SK-N-SH (cell line): ENCODE measurements around the gene BCL6. TPM values are rescaled to one million over a fixed set of nuclear protein-coding genes. Genes with fewer than 3 reads are reported as not detected.

Source experiments
- CTCF ChIA-PET: fragments of 300-600, 350-600 bp; formaldehyde crosslinking; extraction: SDS; loops from one replicate; lab custom pipeline; 2021; lab: Yijun Ruan, JAX
- POLR2A ChIA-PET: fragments of 350-600 bp; sonication (Branson Sonifier 250); formaldehyde crosslinking; extraction: SDS; loops from one replicate; lab custom pipeline; 2020; ENCODE audit warnings: antibody characterized with exemption, inconsistent platforms; lab: Yijun Ruan, JAX
- DNase-seq: peaks from one replicate; pipeline ENCODE4 v3.0.0; 2012
- H2AFZ ChIP-seq: fragments of 200-600 bp; sonication (generic); 2 replicates; pipeline ENCODE4 v1.8.1; 2016; ENCODE audit warnings: antibody characterized with exemption, mild to moderate bottlenecking, low read depth
- H3F3A ChIP-seq: fragments of 200-600 bp; sonication (generic); replicated peaks from 2 replicates; pipeline ENCODE3; 2016; ENCODE audit warnings: antibody characterized with exemption, mild to moderate bottlenecking; ENCODE audit not compliant: insufficient read depth
- H3K27ac ChIP-seq, 2 experiments: fragments of 200-500 bp in 1 of 2; fragments of 200-600 bp in 1 of 2; sonication (Bioruptor generic) in 1 of 2; sonication (generic), shearing (Covaris generic) in 1 of 2; 2 replicates each; pipeline versions ENCODE4 v1.5.1 to v1.6.1; 2014 to 2016; ENCODE audit warnings: low read depth in 2 of 2, inconsistent platforms in 1 of 2, low read length in 1 of 2, mild to moderate bottlenecking in 1 of 2, mixed read lengths in 1 of 2
- H3K27me3 ChIP-seq: fragments of 200-600 bp; sonication (generic), shearing (Covaris generic); 2 replicates; pipeline ENCODE4 v1.6.1; 2016; ENCODE audit warnings: mixed run types; ENCODE audit not compliant: insufficient read depth
- H3K36me3 ChIP-seq, 2 experiments: fragments of 200-500 bp in 1 of 2; fragments of 200-600 bp in 1 of 2; sonication (Bioruptor generic) in 1 of 2; sonication (generic) in 1 of 2; replicated peaks in 1 of 2; 2 replicates each; pipeline versions ENCODE3 to v1.5.1; 2014 to 2016; ENCODE audit warnings: low read length in 1 of 2, mild to moderate bottlenecking in 1 of 2; ENCODE audit not compliant: insufficient read depth in 2 of 2, control insufficient read depth in 1 of 2
- H3K4me1 ChIP-seq, 2 experiments: fragments of 200-500 bp in 1 of 2; fragments of 200-600 bp in 1 of 2; sonication (Bioruptor generic) in 1 of 2; sonication (generic), shearing (Covaris generic) in 1 of 2; 2 replicates each; pipeline versions ENCODE4 v1.5.1 to v1.6.1; 2014 to 2016; ENCODE audit warnings: low read depth in 1 of 2, low read length in 1 of 2, mixed run types in 1 of 2; ENCODE audit not compliant: insufficient read depth in 2 of 2, control insufficient read depth in 1 of 2
- H3K4me2 ChIP-seq: fragments of 200-600 bp; sonication (generic), shearing (Covaris generic); 2 replicates; pipeline ENCODE4 v1.6.1; 2017; ENCODE audit warnings: mixed run types
- H3K4me3 ChIP-seq, 2 experiments: fragments of 200-500 bp in 1 of 2; fragments of 200-600 bp in 1 of 2; sonication (Bioruptor generic) in 1 of 2; sonication (generic), shearing (Covaris generic) in 1 of 2; 2 replicates each; pipeline versions ENCODE4 v1.5.1 to v1.8.1; 2014 to 2016; ENCODE audit warnings: low read depth in 2 of 2, inconsistent platforms in 1 of 2, low read length in 1 of 2, mild to moderate bottlenecking in 1 of 2, mixed read lengths in 1 of 2, moderate library complexity in 1 of 2
- H3K79me2 ChIP-seq: fragments of 200-600 bp; sonication (generic); 2 replicates; pipeline ENCODE4 v1.8.1; 2017; ENCODE audit warnings: mild to moderate bottlenecking; ENCODE audit not compliant: insufficient read depth
- H3K9ac ChIP-seq: fragments of 200-600 bp; sonication (generic); 2 replicates; pipeline ENCODE4 v1.6.1; 2017; ENCODE audit warnings: mixed run types
- H3K9me2 ChIP-seq: fragments of 200-600 bp; sonication (generic); 2 replicates; pipeline ENCODE4 v1.6.1; 2017; ENCODE audit warnings: mixed run types
- H3K9me3 ChIP-seq: fragments of 200-600 bp; sonication (generic); 2 replicates; pipeline ENCODE4 v1.6.1; 2017; ENCODE audit warnings: mixed run types, mild to moderate bottlenecking, moderate library complexity
- H4K20me1 ChIP-seq: fragments of 200-600 bp; sonication (generic); 2 replicates; pipeline ENCODE4 v1.6.1; 2017; ENCODE audit warnings: mild to moderate bottlenecking, mixed run types; ENCODE audit not compliant: insufficient read depth
- EP300 ChIP-seq, 2 experiments: IDR thresholded peaks; 2 replicates each; pipeline versions ENCODE4 v1.4.0 to v1.6.1; 2012; ENCODE audit warnings: borderline replicate concordance in 1 of 2, low read depth in 1 of 2, low read length in 1 of 2
- EZH2phosphoT487 ChIP-seq: fragments of 200-600 bp; sonication (generic); IDR thresholded peaks from 2 replicates; pipeline ENCODE4 v1.6.1; 2017; ENCODE audit warnings: low read depth, mixed run types, mild to moderate bottlenecking, antibody characterized with exemption, moderate library complexity, borderline replicate concordance
- GATA2 ChIP-seq: sonication (generic); formaldehyde crosslinking; IDR thresholded peaks from 2 replicates; pipeline ENCODE4 v1.5.0; 2020; ENCODE audit warnings: mild to moderate bottlenecking, missing genetic modification reagents
- IRF3 ChIP-seq: fragments of 150-350 bp; IDR thresholded peaks from 2 replicates; pipeline ENCODE4 v1.6.1; 2016; ENCODE audit warnings: mild to moderate bottlenecking, low read depth, low read length
- MAX ChIP-seq: IDR thresholded peaks from 2 replicates; pipeline ENCODE4 v1.4.0; 2012; ENCODE audit warnings: low read depth
- MXI1 ChIP-seq: IDR thresholded peaks from 2 replicates; pipeline ENCODE4 v1.6.1; 2012; ENCODE audit warnings: mild to moderate bottlenecking, low read depth, low read length, improper control_type of control experiment
- NFIC ChIP-seq: IDR thresholded peaks from 2 replicates; pipeline ENCODE4 v1.4.0; 2012; ENCODE audit warnings: borderline replicate concordance
- NRF1 ChIP-seq: IDR thresholded peaks from 2 replicates; pipeline ENCODE4 v1.6.1; 2012; ENCODE audit warnings: low read depth, mild to moderate bottlenecking, low read length
- RCOR1 ChIP-seq: fragments of 150-350 bp; IDR thresholded peaks from 2 replicates; pipeline ENCODE4 v1.6.1; 2017; ENCODE audit warnings: antibody characterized with exemption, low read length
- RXRA ChIP-seq: IDR thresholded peaks from 2 replicates; pipeline ENCODE4 v1.4.0; 2012; ENCODE audit warnings: low read depth, mild to moderate bottlenecking, borderline replicate concordance
- SIN3A ChIP-seq: IDR thresholded peaks from 2 replicates; pipeline ENCODE4 v1.6.1; 2012; ENCODE audit warnings: low read depth, mild to moderate bottlenecking, low read length, moderate library complexity, borderline replicate concordance
- TAF1 ChIP-seq: IDR thresholded peaks from 2 replicates; pipeline ENCODE4 v1.6.1; 2012; ENCODE audit warnings: low read depth, mild to moderate bottlenecking, low read length, moderate library complexity, borderline replicate concordance
- USF2 ChIP-seq: fragments of 150-350 bp; IDR thresholded peaks from 2 replicates; pipeline ENCODE4 v1.6.1; 2017; ENCODE audit warnings: antibody characterized with exemption, low read length, low read depth, borderline replicate concordance
- ZBTB33 ChIP-seq: IDR thresholded peaks from 2 replicates; pipeline ENCODE4 v1.4.0; 2012; ENCODE audit warnings: low read depth, borderline replicate concordance
- WGBS: methylation state at CpG from one replicate; pipeline ENCODE4 v1.1.6; 2017; ENCODE audit warnings: low lambda C conversion rate; 5-methylcytosine and 5-hydroxymethylcytosine counted together
- polyA plus RNA-seq, 3 experiments: library from polyadenylated mRNA; depleted of rRNA; stranded (reverse); fragments of >200 nt; gene quantifications; 2 replicates each; pipeline ENCODE4 v1.2.3, GENCODE V29; 2012

The BCL6 gene
- polyA plus RNA-seq, 1 of the 3 experiments (the other 2 are of a cell fraction): 13.8 TPM

GRCh38 chr3:187770224-187770623, 25.0 kb upstream of the BCL6 start:
- WGBS: 77% methylated on average over 1 of the region's 1 CpG
- POLR2A ChIA-PET: no interaction called here
- Histone ChIP-seq H3K27me3 (no peaks in the 10 kb centered on the region), H3F3A (peaks cover 21% of the 10 kb centered on the region), H3K4me2 (no peak overlapping the region), H3K27ac (no peak overlapping the region), H3K9ac (no peak overlapping the region), H2AFZ (no peak overlapping the region), H3K4me1 (peaks cover 0 to 4% of the 10 kb centered on the region in 2 experiments; a peak in 1 of 4 replicates), H3K9me3 (no peaks in the 10 kb centered on the region), H3K36me3 (no peaks in the 10 kb centered on the region), H4K20me1 (no peaks in the 10 kb centered on the region), H3K4me3 (no peak overlapping the region), H3K9me2 (no peaks in the 10 kb centered on the region), H3K79me2 (no peaks in the 10 kb centered on the region)
- TF ChIP-seq RCOR1 (no peak), MXI1 (no peak), EZH2phosphoT487 (no peak), SIN3A (no peak), IRF3 (no peak), GATA2 (CRISPR knock-in tag) (no peak), EP300 (IDR thresholded peaks at IDR 0.05; ENCODE audit: borderline replicate concordance in 1 of 2, low read depth in 1 of 2, low read length in 1 of 2) (no peak), NRF1 (no peak), USF2 (no peak), TAF1 (no peak), ZBTB33 (no peak), RXRA (no peak), NFIC (no peak), MAX (no peak)
- no peak for DNase-seq
- CTCF ChIA-PET: no interaction called here
